PC-3 (cell line): ENCODE results near the gene SUGT1. TPM values are rescaled to one million over a fixed set of nuclear protein-coding genes. Genes with fewer than 3 reads are reported as not detected.
"Not testable (repeated sequence)": the region's sequence is repeated elsewhere in the genome, so short reads cannot be mapped to it uniquely, and the experiment has no call there.

ENCODE experiments used
- ATAC-seq: fragments of 200-7000 bp; cut with Tn5 transposase; 2 replicates; pipeline ENCODE4 v1.9.1; 2020; ENCODE audit warnings: mild to moderate bottlenecking, moderate library complexity
- Bru-seq: library from RNA; stranded (reverse); fragments of 400-500 nt; gene quantifications from one replicate; lab custom pipeline; 2021; lab: Mats Ljungman, UMichigan
- BruChase-seq, 2 experiments: library from RNA; stranded (reverse); fragments of 400-500 nt; gene quantifications; one replicate each; lab custom pipeline; 2021; lab: Mats Ljungman, UMichigan
- BruUV-seq: library from RNA; stranded (reverse); fragments of 400-500 nt; replicated peaks from 2 replicates; lab custom pipeline; 2021; lab: Mats Ljungman, UMichigan
- CTCF ChIA-PET: fragments of 300-600 bp; sonication (Branson Sonifier 250); formaldehyde crosslinking; loops from one replicate; lab custom pipeline; 2022; ENCODE audit warnings: antibody characterized with exemption; lab: Charles Lee
- POLR2A ChIA-PET: fragments of 300-600 bp; sonication (Branson Sonifier 250); formaldehyde crosslinking; loops from one replicate; lab custom pipeline; 2022; ENCODE audit warnings: antibody characterized with exemption; ENCODE audit not compliant: unreplicated experiment; lab: Charles Lee
- DNase-seq: peaks from one replicate; pipeline ENCODE4 v3.0.0-alpha.2; 2015
- H2AFZ ChIP-seq: fragments of 300-600 bp; sonication (generic); 2 replicates; pipeline ENCODE4 v1.6.0; 2016; ENCODE audit warnings: antibody characterized with exemption, low read length
- H3F3A ChIP-seq: fragments of 300-600 bp; sonication (generic); one replicate; pipeline ENCODE4 v1.6.0; 2017; ENCODE audit warnings: antibody characterized with exemption, low read length, control low read depth, mild to moderate bottlenecking; ENCODE audit not compliant: unreplicated experiment
- H3K27ac ChIP-seq: fragments of 300-600 bp; sonication (generic); 2 replicates; pipeline ENCODE4 v1.5.1; 2016; ENCODE audit warnings: mild to moderate bottlenecking, low read length
- H3K27me3 ChIP-seq: fragments of 300-600 bp; sonication (generic); 2 replicates; pipeline ENCODE4 v1.6.1; 2016; ENCODE audit warnings: low read length, mixed read lengths
- H3K36me3 ChIP-seq: fragments of 300-600 bp; sonication (generic); 2 replicates; pipeline ENCODE4 v1.6.1; 2016; ENCODE audit warnings: low read depth, mixed run types, low read length, mixed read lengths
- H3K4me1 ChIP-seq: fragments of 300-600 bp; sonication (generic); 2 replicates; pipeline ENCODE4 v1.5.1; 2016; ENCODE audit warnings: low read length; ENCODE audit not compliant: insufficient read depth
- H3K4me2 ChIP-seq: fragments of 300-600 bp; sonication (generic); 2 replicates; pipeline ENCODE4 v1.6.0; 2016; ENCODE audit warnings: low read length
- H3K4me3 ChIP-seq: fragments of 300-600 bp; sonication (generic); 2 replicates; pipeline ENCODE4 v1.5.1; 2016; ENCODE audit warnings: mild to moderate bottlenecking, low read length, mixed read lengths
- H3K79me2 ChIP-seq: fragments of 300-600 bp; sonication (generic); 2 replicates; pipeline ENCODE4 v1.6.1; 2017; ENCODE audit warnings: low read length, mixed read lengths
- H3K9ac ChIP-seq: fragments of 300-600 bp; sonication (generic); 2 replicates; pipeline ENCODE4 v1.6.0; 2016; ENCODE audit warnings: mild to moderate bottlenecking, low read length
- H3K9me2 ChIP-seq: fragments of 300-600 bp; sonication (generic); replicated peaks from 2 replicates; pipeline ENCODE4 v1.6.1; 2016; ENCODE audit warnings: mixed run types, low read length, mixed read lengths
- H3K9me3 ChIP-seq: fragments of 300-600 bp; sonication (generic); 2 replicates; pipeline ENCODE4 v1.6.1; 2016; ENCODE audit warnings: low read length, mixed read lengths
- H4K20me1 ChIP-seq: fragments of 300-600 bp; sonication (generic); 2 replicates; pipeline ENCODE4 v1.6.1; 2016; ENCODE audit warnings: low read length, mixed read lengths
- CTCF ChIP-seq: fragments of 300-600 bp; sonication (generic); conservative IDR thresholded peaks from 2 replicates; pipeline ENCODE4 v1.5.1; 2017; ENCODE audit warnings: antibody characterized with exemption, low read depth, mild to moderate bottlenecking, low read length
- EZH2 ChIP-seq: fragments of 300-600 bp; sonication (generic); IDR thresholded peaks from one replicate; pipeline ENCODE4 v1.6.1; 2017; ENCODE audit warnings: antibody characterized with exemption, mild to moderate bottlenecking, low read length; ENCODE audit not compliant: unreplicated experiment
- EZH2phosphoT487 ChIP-seq: fragments of 300-600 bp; sonication (generic); IDR thresholded peaks from 2 replicates; pipeline ENCODE4 v1.6.1; 2018; ENCODE audit warnings: mild to moderate bottlenecking, antibody characterized with exemption, low read length, borderline replicate concordance
- intact Hi-C: fragments of 100-400 bp; cut with micrococcal nuclease; formaldehyde crosslinking; loops from 2 replicates; pipeline ENCODE4 v1.9.0; 2023
- long read RNA-seq: library from polyadenylated mRNA; unstranded; transcript quantifications from one replicate; pipeline ENCODE4 v2.0.0, GENCODE V29; 2021; ENCODE audit not compliant: unreplicated experiment
- total RNA-seq: library from RNA; depleted of rRNA; stranded (reverse); fragments of >200 nt; gene quantifications from 2 replicates; pipeline ENCODE4 v1.2.3, GENCODE V29; 2014; rRNA removed

The SUGT1 gene
- 26.0 and 29.3 TPM in 2 replicates for total RNA-seq
- Bru-seq, nascent RNA: percentile 78 among the genes with signal in this experiment
- BruChase-seq, experiment 1, labeled RNA remaining after a 6-hour chase: percentile 79 among the genes with signal in this experiment
- percentile 78 among the genes with signal in this experiment for BruChase-seq, experiment 2, labeled RNA remaining after a 2-hour chase
- long read RNA-seq, transcript SUGT1-204 (1 exons, 2,802 nt): major isoform, 9 of 19 reads
- long read RNA-seq, partial matches to known transcripts: 1 of 19 reads
- long read RNA-seq, other reads (novel, unspliced or antisense): 8 of 19 reads

GRCh38 chr13:52652196-52652979 is at the start of gene SUGT1:
TSS of gene SUGT1 (plus strand) at chr13:52652836. CDS start at chr13:52652921, 85 bp downstream.
- peaks cover 4% of the 10 kb centered on the region; the same call in 1 of the 2 replicates for H4K20me1 ChIP-seq
- ATAC-seq (peak; percentile 97), DNase-seq (peak; percentile 92)
- no peaks in the 10 kb centered on the region for H3F3A ChIP-seq
- H3K9me2 ChIP-seq: no peaks in the 10 kb centered on the region
- TF ChIP-seq EZH2: no peak
- TF ChIP-seq CTCF: peak; percentile 55
- TF ChIP-seq EZH2phosphoT487: no peak
- intact Hi-C loops: loop anchor here (1.0 to 5.0 kb wide), 2 partner anchors 35 to 195 kb away; partner anchors contain the start of gene CKAP2
- no TSS peak for BruUV-seq
- H3K9ac ChIP-seq: peak within 1 kb of the TSS; percentile 88
- H3K27me3 ChIP-seq: no peaks in the 10 kb centered on the region
- CTCF ChIA-PET: interaction anchor here (0.6 to 1.2 kb wide), 3 partner anchors 13 to 803 kb away, joined by 3 to 5 read pairs (median 4); no protein-coding TSS in a partner anchor
- POLR2A ChIA-PET: interaction anchor here (0.6 to 1.3 kb wide), 4 partner anchors 35 to 1050 kb away, joined by 3 to 19 read pairs (median 5); no protein-coding TSS in a partner anchor
- H3K4me2 ChIP-seq: peak within 1 kb of the TSS; percentile 92
- H3K9me3 ChIP-seq: no peaks in the 10 kb centered on the region
- H2AFZ ChIP-seq: peak within 1 kb of the TSS; percentile 77
- H3K4me1 ChIP-seq: peaks cover 18% of the 10 kb centered on the region
- peaks cover 70% of the 10 kb centered on the region for H3K79me2 ChIP-seq
- peak within 1 kb of the TSS; percentile 97 for H3K4me3 ChIP-seq
- peaks cover 4% of the 10 kb centered on the region; the same call in 1 of the 2 replicates for H3K36me3 ChIP-seq
- H3K27ac ChIP-seq: peak within 1 kb of the TSS; percentile 93

- ATAC-seq, intact Hi-C loops, CTCF ChIA-PET: not testable (repeated sequence)
These were observed 49.3 kb upstream of the SUGT1 start for GRCh38 chr13:52603316-52603715.

GRCh38 chr13:52606126-52606525 is 46.5 kb upstream of the SUGT1 start:
- H3K4me3 ChIP-seq, DNase-seq, CTCF ChIA-PET, H3K27me3 ChIP-seq, BruUV-seq, POLR2A ChIA-PET, H3K9me3 ChIP-seq, H3F3A ChIP-seq, H3K9me2 ChIP-seq, H3K36me3 ChIP-seq, intact Hi-C loops, H3K4me2 ChIP-seq, H3K9ac ChIP-seq, ATAC-seq, H3K4me1 ChIP-seq, H3K27ac ChIP-seq, H2AFZ ChIP-seq, H4K20me1 ChIP-seq, H3K79me2 ChIP-seq: not testable (repeated sequence)

More at GRCh38 chr13:52603316-52603715, 49.3 kb upstream of the SUGT1 start:
- H2AFZ ChIP-seq, H3K4me3 ChIP-seq, H3K36me3 ChIP-seq, H3K4me1 ChIP-seq, H3K4me2 ChIP-seq, H3K9ac ChIP-seq, POLR2A ChIA-PET, H3K27ac ChIP-seq, H4K20me1 ChIP-seq, H3F3A ChIP-seq, H3K9me2 ChIP-seq, H3K79me2 ChIP-seq, H3K27me3 ChIP-seq, BruUV-seq, H3K9me3 ChIP-seq, DNase-seq: not testable (repeated sequence)

GRCh38 chr13:52606795-52607194 is 45.8 kb upstream of the SUGT1 start:
- H3K9me3 ChIP-seq, H3K4me2 ChIP-seq, POLR2A ChIA-PET, H2AFZ ChIP-seq, ATAC-seq, H3K79me2 ChIP-seq, H3F3A ChIP-seq, H3K36me3 ChIP-seq, H4K20me1 ChIP-seq, DNase-seq, CTCF ChIA-PET, H3K4me3 ChIP-seq, H3K4me1 ChIP-seq, H3K9me2 ChIP-seq, BruUV-seq, intact Hi-C loops, H3K9ac ChIP-seq, H3K27ac ChIP-seq, H3K27me3 ChIP-seq: not testable (repeated sequence)

GRCh38 chr13:52608184-52608583 is 44.5 kb upstream of the SUGT1 start:
- DNase-seq, H3K27ac ChIP-seq, H3K36me3 ChIP-seq, CTCF ChIA-PET, H3K9ac ChIP-seq, H3K4me2 ChIP-seq, H3K4me3 ChIP-seq, POLR2A ChIA-PET, H4K20me1 ChIP-seq, H3K4me1 ChIP-seq, H3K79me2 ChIP-seq, H3K9me3 ChIP-seq, H3K9me2 ChIP-seq, H2AFZ ChIP-seq, H3K27me3 ChIP-seq, H3F3A ChIP-seq, BruUV-seq, intact Hi-C loops: not testable (repeated sequence)
- peak; percentile 43; the same call in 1 of the 2 replicates for ATAC-seq
